Measurements from ENCODE around the gene SPART. TPM values are rescaled to one million over a fixed set of nuclear protein-coding genes. Genes with fewer than 3 reads are reported as not detected.

The SPART gene
- total and polyA plus RNA-seq, 9 of the 15 experiments (the other 6 are each of a cell fraction or from before 2014, with no cell fraction given), result 18.7 to 79.0 (median 41.0) TPM

DNA sequence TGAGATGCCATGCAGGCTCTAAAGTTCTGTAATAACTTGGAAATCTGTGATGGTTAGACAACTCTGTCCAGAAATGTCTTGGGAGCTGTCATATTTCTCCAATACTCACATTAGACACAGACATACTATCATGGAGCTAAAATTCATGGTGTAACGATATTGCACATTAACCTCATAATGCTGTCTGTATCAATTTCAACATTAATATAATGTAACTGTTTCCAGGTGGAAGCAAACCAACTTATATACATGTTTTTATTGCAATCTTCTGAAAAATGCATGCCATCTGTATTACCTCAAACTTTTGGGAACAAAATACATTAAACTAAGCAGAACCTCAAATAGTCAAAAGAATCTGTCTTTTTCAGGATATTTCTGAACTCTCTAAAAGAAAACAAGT lies 14.7 kb upstream of the SPART start (continued):
- no peak for TF ChIP-seq ZNF318 (IDR thresholded peaks at IDR 0.05; ENCODE audit: borderline replicate concordance in 1 of 2, low read depth in 1 of 2)

Data from K562 (cell line).